ENCODE results near the gene LRRC8E.

Gene LRRC8E

DNA sequence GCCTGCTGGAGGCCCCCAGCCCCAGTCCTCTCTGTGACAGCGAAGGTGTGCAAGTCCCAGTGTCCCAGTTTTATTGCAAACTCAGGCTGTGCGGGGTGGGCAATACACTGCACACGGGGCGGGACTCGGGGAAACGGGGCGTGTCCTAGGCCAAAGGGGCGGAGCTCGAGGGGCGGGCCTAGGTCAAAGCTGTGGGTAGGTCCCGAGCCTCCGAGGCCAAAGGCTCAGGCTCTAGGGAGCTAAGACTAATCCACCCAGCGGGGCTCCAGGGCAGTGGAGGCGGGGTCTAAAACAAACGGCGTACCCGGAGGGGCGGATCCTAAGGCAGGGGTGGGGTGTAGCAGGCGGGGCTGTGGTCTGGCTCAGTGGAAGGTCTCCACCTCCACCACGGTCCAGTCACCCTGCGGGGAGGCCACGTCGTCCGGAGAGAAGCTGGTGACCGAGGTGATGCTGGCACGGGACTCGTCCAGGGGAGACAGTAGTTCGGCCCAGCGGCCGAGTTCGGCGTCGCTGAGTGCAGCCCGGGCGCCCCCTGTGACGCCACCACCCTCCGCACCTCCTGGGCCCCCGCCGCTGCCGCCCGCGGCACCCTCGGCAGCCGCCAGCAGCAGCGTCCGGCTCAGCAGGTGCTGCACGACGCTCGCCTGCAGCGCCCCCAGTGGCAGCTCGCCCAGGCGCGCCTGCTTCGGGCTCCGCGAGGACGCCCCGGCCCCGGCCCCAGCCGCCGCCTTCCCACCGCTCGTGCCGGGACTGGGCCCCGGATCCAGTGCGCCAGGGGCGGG lies 19.4 kb upstream of the LRRC8E start:
- DNase-seq: peak; percentile 87

DNA sequence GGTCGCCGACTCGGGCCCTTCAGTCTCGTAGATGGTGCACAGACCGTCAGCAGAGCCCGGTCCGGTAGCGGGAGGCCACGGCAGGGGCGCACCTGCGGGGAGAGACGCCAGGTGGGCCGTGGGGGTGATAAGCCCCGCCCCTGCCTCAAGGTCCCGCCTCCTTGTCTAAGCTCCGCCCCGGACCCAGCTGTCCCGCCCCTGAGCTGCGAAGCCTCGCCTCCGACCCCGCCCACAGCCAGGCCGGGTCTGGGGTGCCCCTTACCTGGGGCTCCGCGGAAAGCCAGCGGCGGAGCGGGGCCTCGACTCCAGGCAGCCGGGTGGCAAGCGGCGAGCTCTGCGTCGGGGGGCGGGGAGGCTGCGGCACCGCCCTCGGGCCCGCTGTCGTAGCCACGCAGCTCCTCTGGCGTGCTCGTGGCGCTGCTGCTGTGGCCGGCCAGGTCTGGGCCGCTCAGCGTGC lies 18.8 kb upstream of the LRRC8E start:
- peak; percentile 95 for DNase-seq

DNA sequence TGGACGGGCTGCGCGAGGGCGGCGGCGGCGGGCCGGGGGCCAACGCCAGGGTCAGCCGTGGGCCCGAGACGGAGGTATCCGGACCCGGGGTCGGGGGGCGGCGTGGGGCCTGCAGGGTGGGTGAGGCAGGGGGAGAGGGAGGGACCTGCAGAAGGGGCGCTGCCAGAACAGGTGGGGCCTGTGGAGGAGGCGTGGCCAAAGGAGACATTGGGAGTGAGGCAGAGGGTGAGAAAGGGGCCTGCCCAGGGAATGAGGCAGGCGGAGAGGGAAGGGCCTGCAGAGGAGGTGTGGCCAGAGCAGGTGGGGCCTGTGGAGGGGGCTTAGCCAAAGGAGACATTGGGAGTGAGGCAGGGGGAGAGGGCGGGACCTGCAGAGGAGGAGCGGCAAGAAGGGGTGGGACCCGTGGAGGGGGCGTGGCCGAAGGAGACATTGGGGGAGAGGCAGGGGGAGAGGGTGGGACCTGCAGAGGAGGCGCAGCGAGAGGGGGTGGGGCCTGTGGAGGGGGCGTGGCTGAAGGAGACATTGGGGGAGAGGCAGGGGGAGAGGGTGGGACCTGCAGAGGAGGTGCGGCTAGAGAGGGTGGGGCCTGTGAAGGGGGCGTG lies 18.3 kb upstream of the LRRC8E start:
- DNase-seq: no peak

DNA sequence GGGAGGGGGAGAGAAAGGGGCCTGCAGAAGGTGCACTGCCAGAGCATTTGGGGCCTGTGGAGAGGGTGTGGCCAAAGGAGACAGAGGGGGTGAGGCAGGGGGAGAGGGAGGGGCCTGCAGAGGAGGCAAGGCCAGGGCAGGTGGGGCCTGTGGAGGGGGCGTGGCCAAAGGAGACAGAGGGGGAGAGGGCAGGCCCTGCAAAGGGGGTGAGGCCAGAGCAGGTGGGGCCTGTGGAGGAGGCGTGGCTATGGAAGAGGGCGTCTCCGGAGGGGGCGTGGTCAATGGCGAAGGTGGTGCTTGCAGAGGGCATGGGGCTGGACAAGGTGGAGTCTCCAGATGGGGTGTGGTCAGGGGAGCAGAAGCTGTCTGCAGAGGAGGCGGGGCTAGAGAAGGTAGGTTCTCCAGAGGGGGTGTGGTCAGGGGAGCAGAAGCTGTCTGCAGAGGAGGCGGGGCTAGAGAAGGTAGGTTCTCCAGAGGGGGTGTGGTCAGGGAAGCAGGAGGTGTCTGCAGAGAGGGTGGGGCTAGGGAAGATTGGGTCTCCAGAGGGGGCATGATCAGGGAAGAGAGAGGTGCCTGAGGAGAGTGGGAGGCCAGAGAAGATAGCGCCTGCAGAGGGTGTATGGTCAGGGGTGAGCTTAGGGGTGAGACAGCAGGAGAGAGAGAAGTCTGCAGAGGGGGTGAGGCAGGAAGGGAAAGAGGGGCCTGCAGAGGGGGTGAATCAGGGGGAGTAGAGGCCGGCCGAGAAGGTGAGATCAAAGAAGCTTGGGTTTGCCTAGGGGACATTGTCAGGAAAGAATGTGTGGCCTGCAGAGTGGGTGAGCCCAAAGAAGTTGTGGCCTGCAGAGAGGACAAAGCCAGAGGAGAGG lies 17.5 kb upstream of the LRRC8E start:
- peak; percentile 66 for DNase-seq

DNA sequence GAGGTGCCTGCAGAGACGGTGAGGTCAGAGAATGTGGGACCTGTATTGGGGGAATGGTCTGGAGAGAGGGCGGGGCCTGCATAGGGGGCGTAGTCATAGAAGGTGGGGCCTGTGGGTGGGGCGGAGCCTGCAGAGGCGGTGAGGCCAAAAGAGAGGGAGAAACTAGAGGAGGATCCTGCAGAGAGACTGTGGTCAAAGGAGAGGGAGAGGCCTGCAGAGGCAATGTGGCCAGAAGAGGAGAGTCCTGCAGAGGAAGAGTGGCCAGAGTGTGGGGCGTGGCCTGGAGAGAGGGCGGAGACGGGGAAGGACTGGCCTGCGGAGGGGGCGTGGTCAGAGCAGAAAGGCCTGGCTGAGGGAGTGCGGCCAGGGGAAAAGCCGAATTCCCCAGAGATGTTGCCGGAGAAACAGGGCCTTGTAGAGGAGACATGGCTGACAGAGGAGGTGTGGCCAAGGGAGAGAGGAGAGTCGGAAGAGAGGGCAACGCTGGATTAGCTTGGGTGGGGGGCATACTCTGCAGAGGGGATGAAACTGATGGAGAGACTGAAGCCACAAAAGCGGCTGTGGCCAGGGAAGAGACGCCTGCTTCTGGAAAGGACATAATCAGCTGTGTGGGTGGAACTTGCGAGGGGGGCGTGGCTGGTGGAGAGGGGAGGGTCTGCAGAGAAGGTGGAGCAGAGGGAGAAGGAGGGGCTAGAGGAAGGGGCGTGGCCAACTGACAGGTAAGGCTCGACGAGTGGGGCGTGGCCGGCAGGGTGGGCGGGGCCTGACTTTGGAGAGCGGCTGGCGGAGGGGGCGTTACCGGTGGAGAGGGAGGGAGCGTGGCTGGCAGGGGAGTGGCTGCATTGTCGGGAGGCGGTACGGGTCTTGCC lies 16.6 kb upstream of the LRRC8E start:
- peak; percentile 82 for DNase-seq

DNA sequence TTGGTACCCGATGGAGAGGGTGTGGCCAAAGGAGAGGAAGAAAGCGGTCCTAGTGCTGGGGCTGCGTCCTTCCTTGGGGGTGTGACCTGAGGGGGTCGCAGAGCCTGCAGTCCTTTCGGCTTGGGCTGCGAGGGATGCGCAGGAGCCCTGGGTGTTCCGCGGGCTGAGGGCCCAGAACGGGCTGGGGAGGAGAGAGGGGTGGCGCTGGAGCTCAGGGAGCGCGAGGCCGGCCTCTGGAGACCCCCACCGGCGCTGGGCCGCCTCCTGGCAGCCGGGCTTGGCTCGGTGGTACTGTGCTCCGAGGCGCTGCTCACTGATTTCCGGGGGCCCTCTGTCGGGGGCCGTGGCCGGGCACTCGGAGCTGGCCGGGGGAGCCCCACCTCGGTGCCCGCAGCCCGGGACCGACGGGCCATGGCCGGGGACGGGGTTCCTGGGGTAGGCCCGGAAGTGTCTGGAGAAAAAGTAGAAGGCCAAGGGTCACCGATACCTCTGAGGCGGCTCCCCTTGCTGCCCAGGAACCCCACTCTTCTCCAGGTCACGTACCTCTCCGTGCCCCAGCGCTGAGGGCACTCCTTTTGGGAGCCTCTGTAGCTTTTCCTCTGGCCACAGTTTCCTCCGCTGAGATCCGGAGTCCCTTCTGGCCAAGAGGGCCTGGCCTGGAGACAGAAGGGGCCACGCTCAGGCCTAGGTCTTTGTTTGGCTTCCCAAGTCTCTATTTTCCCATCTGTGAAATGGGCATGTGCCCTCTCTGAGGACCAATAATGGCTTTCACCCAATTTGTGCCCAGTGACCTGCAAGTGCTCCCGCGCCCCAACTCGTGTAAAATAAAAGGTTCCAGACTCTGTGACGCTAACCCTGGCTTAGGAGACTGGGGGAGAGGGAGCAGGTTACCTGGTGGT lies 15.8 kb upstream of the LRRC8E start:
- DNase-seq: no peak

DNA sequence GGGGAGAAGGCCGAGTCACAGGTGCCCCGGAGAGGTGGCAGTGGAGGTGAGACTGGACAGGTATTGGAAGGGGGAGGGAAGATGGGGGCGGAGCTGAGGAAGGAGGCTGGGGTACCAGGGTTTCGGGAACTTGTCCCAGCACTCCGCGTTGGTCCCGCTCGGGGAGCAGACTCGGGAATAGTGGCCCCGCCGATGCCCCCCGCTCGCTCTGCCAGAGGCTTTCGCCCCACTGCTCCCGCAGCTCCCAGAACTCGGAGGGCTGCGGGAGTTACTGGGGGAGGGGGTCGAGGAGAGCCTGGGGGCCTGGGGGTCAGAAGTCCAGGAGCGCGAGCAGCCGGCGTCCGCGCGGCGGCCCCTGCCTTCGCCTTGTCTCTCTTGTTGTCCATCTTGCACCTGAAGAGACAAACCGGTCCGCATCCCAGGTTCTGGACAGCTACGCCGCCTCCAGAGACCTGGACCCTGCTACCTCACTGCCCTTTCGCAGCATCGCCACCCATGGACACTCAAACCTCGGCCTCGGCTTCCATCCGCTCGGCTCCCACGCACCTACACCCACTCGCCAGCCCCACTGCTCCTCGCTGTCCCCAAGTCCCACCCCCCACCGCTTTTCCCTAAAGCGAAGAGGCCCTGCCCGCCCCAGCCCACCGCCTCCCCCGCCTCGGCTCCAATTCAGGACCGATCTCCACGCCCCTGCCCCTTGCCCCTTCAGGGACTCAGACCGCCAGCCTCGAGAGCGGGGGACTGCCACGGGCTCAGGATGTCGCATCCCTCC lies 14.8 kb upstream of the LRRC8E start:
- no peak for DNase-seq

DNA sequence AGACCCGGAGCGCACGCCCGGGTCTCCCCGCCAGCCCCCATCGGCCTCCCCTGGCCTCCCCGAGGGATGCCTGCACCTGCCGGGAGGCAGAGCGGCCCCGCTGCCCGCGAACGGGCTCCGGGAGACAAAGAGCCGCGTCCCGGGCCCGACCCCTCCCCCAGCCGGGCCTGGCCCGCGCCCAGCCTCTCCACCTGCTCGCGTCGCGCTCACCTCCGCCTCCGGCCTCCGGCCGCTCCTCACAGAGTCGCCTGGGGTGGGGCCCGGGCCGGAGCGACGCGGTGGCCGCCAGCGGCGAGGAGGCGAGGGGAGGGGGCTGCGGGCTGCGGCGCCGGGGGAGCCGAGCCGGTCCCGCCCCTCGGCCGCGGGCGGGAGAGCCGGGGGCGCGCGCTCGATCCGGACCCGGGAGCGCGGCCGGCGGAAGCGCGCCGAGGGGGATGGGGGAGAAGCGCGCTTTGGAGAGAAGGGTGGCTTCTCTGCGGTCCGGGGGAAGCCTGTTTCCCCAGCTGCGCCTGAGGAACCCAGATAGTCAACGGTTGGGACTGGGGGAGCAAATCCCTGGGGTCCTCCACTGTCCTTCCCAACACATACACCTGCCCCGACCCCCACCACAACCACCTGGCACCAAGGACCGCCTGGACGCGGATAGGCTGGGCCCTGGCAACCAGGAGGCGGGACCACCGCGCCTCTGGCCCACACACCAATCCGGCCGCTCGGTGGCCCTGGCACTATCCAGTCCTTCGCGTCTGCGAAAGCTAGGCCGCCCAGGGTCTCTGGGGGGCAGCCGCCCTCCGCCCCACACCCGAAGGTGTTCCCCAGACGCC lies 14.0 kb upstream of the LRRC8E start, which contains the start of gene PRR36:
TSS of gene PRR36 (minus strand) at position 315 of the 821 bp plus-strand sequence. CDS start 701 bp downstream, outside the sequence.
- DNase-seq: peak; percentile 67

DNA sequence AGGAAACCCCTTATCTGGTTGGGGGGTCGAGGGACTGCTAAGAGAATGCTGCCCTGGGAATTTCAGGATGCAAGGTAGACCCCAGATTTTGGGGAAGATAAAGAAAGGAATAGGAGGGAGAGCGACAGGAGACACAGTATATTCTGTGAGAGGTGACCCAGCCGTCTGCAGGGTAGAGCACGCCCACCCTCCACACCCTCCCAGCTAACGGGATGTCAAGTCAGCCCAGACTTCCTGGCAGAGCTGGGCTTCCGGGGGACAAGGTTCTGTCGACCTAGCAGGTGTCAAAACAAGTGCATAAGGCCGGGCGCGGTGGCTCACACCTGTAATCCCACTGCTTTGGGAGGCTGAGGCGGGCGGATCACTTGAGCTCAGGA lies 13.4 kb upstream of the LRRC8E start:
- DNase-seq: no peak

DNA sequence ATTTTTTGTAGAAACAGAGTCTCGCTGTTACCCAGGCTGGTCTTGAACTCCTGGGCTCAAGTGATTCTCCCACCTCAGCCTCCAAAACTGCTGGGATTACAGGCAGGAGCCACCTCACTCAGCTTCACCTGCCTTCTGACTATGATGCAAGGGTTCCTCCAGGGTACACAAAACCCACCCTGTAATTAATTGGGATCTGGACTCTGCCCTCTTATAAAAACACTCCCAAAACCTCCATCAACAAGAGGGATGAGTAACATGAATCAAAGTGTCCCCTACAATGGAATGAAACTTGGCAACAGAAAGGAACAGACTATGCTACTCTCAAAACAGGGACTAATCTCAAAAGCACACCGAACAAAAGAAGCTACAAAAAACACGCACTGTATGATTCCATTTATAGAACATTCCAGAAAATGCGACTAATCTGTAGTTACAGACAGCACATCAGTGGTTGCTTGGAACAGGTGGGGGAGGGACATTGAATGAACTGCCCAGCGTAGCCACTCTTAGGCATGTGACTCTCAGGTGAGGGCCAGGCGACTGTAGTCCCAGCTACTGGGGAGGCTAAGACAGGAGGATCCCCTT lies 11.0 kb upstream of the LRRC8E start:
- DNase-seq: no peak

DNA sequence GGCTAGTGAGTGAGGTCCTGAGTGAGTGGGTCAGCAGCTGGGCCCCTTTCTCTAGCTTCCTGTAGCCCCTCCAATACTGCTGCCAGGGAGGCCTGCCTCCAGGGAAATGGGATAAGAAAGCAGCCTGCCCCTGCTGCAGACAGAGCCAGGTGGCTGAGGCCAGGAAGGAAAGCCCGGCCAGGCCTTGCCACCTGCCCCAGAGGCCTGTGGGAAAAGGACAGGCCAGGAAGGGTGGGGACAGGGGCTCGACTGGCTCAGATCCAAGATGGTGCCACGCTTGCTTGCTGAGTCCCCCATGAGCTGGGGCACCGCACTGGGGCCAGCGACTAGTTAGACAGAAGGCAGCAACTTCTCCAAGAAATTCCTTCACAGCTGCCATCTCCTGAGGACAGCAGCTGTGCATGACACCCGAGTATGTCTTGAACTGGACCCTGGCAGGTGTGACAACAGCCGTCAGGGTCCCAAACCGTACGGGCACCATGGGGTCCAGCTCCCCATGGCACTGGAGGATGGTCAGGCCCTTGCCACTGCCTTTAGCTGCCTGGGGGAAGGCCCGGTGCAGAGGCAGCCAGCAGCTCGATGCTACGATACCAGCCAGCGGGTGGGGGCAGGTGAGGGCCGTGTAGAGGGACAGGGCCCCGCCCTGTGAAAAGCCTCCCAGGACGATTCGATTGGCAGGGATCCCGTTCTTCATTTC lies 9.1 kb upstream of the LRRC8E start:
- no peak for DNase-seq

DNA sequence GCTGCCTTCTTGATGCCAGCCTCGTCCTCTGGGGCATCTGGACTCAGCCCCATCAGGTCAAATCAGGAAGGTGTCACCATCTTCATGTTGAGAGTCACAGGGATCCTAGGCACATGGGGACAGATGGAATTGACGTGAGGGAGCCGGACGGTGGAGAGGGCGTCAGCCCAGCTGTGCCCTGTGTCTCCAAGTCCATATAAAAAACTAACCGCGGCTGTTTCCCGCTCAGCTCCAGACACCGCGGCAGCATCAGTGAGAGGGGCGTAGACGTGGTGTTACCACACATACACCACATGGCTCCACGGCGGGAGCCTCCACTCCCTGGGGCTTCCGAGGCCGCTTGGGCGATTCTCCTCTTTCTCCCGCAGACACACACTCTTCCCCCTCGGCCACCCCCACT lies 8.5 kb upstream of the LRRC8E start:
- DNase-seq: no peak

DNA sequence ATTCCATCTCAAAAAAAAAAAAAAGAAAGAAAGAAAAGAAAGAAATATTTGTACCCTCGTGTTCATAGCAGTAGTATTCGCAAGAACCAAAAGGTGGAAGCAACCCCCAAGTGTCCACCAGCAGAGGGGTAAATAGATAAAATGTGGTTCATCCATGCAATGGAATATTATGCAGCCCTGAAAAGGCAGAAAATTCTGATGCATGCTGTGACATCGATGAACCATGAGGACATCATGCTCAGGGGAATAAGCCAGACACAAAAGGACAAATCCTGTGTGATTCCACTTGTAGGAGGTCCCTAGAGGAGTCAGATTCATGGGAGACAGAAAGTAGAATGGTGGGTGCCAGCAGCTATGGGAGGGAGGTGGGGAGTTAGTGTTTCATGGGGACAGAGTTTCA lies 6.4 kb upstream of the LRRC8E start:
- no peak for DNase-seq

DNA sequence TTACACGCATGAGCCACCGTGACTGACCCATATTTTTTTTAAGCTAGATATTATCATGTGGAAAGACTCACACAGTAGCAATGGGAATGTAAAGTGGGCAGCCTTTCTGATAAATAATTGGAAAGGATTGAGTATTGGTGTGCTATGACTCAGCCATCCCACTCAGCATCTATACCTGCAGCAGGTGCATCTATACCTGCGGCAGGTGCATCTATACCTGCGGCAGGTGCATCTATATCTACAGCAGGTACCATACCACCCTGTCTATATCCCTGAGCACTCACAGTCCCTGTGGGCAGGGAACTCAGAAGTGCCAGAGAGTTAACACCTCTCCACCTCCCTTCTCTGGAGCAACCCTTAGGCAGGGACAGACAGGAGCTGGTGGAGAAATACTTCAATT lies 5.2 kb upstream of the LRRC8E start:
- DNase-seq: no peak

DNA sequence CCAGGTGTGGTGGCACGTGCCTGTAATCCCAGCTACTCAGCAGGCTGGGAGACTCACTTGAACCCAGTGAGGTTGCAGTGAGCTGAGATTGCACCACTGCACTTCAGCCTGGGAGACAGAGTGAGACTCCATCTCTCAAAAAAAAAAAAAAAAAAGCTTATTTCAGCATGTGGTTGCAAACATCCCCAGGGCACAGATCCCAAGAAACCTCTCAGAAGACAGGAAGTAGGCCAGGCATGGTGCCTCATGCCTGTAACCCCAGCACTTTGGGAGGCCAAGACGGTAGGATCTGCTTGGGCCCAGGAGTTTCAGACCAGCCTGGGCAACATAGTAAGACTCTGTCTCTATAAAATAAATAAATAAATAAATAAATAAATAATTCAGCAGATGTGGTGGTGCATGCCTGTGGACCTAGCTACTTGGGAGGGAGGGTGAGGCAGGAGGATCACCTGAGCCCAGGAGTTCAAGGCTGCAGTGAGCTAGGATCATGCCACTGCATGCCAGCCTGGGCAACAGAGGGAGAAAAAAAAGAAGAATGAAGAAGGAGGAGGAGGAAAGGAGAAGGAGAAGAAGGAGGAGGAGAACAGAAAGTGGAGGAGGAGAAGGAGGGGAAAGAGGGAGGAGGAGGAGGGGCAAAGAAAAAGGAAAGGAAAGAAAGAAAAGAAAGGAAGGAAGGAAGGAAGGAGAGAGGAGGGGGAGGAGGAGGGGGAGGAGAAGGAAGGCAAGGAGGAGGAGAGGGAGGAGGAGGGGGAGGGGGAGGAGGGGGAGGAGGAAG lies 4.3 kb upstream of the LRRC8E start:
- DNase-seq: no peak

DNA sequence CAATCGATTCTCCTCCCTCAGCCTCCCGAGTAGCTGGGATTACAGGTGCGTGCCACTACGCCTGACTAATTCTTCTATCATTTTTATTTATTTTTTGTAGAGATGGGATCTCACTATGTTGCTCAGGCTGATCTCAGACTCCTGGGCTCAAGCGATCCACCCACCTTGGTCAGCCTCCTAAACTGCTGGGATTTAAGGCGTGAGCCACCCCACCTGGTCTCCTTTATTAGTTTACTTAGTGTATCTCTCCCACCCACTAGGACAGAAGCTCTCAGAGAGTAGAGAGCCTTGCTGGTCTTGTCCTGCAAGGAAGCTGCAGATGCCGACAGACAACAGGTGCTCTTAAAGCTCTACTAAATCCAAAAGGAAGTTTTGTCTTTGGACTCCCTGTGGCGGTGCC lies 2.5 kb upstream of the LRRC8E start:
- DNase-seq: no peak

DNA sequence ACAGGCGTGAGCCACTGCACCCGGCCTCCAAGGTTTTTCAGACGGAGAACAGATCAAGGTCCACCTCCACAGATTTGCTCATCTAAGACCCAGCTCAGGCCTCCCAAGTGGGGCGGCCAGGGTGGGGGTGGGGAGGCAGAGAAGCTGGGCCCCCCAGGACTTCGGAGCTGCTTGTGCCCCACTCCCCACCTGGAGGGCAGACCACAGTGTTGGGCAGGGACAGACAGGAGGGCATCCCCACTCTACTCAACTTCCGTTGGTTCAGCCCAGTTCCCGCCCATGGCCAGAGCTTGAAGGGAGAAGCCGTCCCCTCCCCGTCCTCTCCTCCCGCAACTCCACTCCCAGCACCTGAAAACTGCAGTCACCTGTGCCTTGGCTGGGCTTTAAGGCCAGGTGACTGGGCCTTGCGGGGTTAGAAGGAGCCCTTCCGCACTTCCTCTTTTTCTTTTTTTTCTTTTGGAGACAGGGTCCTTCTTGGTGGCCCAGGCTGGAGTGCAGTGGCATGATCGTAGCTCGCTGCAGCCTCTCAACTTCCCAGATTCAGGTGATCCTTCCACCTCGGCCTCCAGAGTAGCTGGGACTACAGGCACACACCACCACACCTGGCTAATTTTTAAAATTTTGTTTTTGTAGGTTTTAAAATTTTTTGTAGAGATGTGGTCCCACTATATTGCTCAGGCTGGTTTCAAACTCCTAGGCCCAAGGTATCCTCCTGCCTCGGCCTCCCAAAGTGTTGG lies 734 bp upstream of the LRRC8E start:
- DNase-seq: no peak

Measured in activated CD8-positive, alpha-beta memory T cell treated with anti-CD3 and anti-CD28 coated beads for 24 hours (primary cell).